H1 (cell line): ENCODE measurements around the gene PRMT2. TPM values are rescaled to one million over a fixed set of nuclear protein-coding genes. Genes with fewer than 3 reads are reported as not detected.

Source experiments
- CTCF ChIA-PET: fragments of 300-600 bp; sonication (Branson Sonifier 250); formaldehyde crosslinking; loops from one replicate; lab custom pipeline; 2021; ENCODE audit not compliant: partially characterized antibody; lab: Charles Lee
- POLR2A ChIA-PET: fragments of 300-600 bp; sonication (Branson Sonifier 250); formaldehyde crosslinking; loops from one replicate; lab custom pipeline; 2021; ENCODE audit warnings: inconsistent platforms; ENCODE audit not compliant: partially characterized antibody; lab: Charles Lee
- DNase-seq, 2 experiments: peaks; one replicate each; pipeline versions ENCODE4 v3.0.0 to v3.0.0-alpha.2; 2010 to 2022; ENCODE audit warnings: low spot score in 2 of 2, low read depth in 1 of 2, mixed read lengths in 1 of 2
- FAIRE-seq: peaks from 2 replicates; lab custom pipeline; 2011; peaks lifted over from hg19 to GRCh38; lab: Jason Lieb, UNC
- H2AFZ ChIP-seq: 2 replicates; pipeline ENCODE4 v1.8.1; 2012; ENCODE audit warnings: low read length, inconsistent platforms
- H2AK5ac ChIP-seq: 2 replicates; pipeline ENCODE4 v1.6.1; 2013; ENCODE audit warnings: low read depth, low read length
- H2BK120ac ChIP-seq: replicated peaks from 2 replicates; pipeline ENCODE3; 2013; ENCODE audit warnings: low read depth, low read length, inconsistent platforms
- H2BK12ac ChIP-seq: 2 replicates; pipeline ENCODE4 v1.6.1; 2013; ENCODE audit warnings: low read depth, low read length
- H2BK15ac ChIP-seq: 2 replicates; pipeline ENCODE4 v1.6.1; 2013; ENCODE audit warnings: low read length
- H2BK20ac ChIP-seq: 2 replicates; pipeline ENCODE4 v1.6.1; 2013; ENCODE audit warnings: low read length
- H2BK5ac ChIP-seq: 2 replicates; pipeline ENCODE4 v1.6.1; 2013; ENCODE audit warnings: low read depth, low read length
- H3K14ac ChIP-seq: 2 replicates; pipeline ENCODE4 v1.6.1; 2013; ENCODE audit warnings: inconsistent platforms; ENCODE audit not compliant: insufficient read length
- H3K18ac ChIP-seq: 2 replicates; pipeline ENCODE4 v1.6.1; 2013; ENCODE audit warnings: low read length; ENCODE audit errors: extremely low read depth
- H3K23ac ChIP-seq: 2 replicates; pipeline ENCODE4 v1.6.1; 2013; ENCODE audit warnings: inconsistent platforms; ENCODE audit not compliant: insufficient read length
- H3K23me2 ChIP-seq: 2 replicates; pipeline ENCODE4 v1.6.1; 2013; ENCODE audit warnings: low read depth, low read length
- H3K27ac ChIP-seq: 2 replicates; pipeline ENCODE4 v1.6.1; 2011; ENCODE audit warnings: low read depth, low read length, inconsistent platforms
- H3K27me3 ChIP-seq, 4 experiments: replicated peaks in 1 of 4; 1 replicate in 1 of 4; 2 replicates in 3 of 4; pipeline versions ENCODE4 v1.6.1 to v1.8.1; 2011 to 2013; ENCODE audit warnings: low read length in 3 of 4, mild to moderate bottlenecking in 3 of 4, inconsistent platforms in 2 of 4, mixed read lengths in 2 of 4, moderate library complexity in 1 of 4; ENCODE audit not compliant: control insufficient read depth in 3 of 4, insufficient read depth in 3 of 4; ENCODE audit errors: extremely low read depth in 1 of 4
- H3K36me3 ChIP-seq, 4 experiments: 2 replicates each; pipeline versions ENCODE4 v1.6.1 to v1.8.1; 2011 to 2013; ENCODE audit warnings: mild to moderate bottlenecking in 4 of 4, low read length in 3 of 4, moderate library complexity in 2 of 4, control low read depth in 1 of 4, inconsistent platforms in 1 of 4; ENCODE audit not compliant: insufficient read depth in 4 of 4, control insufficient read depth in 2 of 4
- H3K4ac ChIP-seq: replicated peaks from 2 replicates; pipeline ENCODE3; 2013; ENCODE audit warnings: low read length, low read depth, mixed read lengths, inconsistent platforms; ENCODE audit not compliant: insufficient read length
- H3K4me1 ChIP-seq, 4 experiments: replicated peaks in 1 of 4; 1 replicate in 1 of 4; 2 replicates in 3 of 4; pipeline versions ENCODE4 v1.6.1 to v1.8.1; 2011 to 2013; ENCODE audit warnings: low read length in 3 of 4, inconsistent platforms in 2 of 4, mixed read lengths in 1 of 4; ENCODE audit not compliant: insufficient read depth in 4 of 4, control insufficient read depth in 3 of 4
- H3K4me2 ChIP-seq, 2 experiments: 2 replicates each; pipeline versions ENCODE4 v1.6.1 to v1.8.1; 2011 to 2013; ENCODE audit warnings: low read depth in 2 of 2, low read length in 2 of 2, control low read depth in 1 of 2, inconsistent platforms in 1 of 2, mild to moderate bottlenecking in 1 of 2; ENCODE audit not compliant: insufficient read depth in 1 of 2
- H3K4me3 ChIP-seq, 4 experiments: fragments of 200-600, 300-600 bp in 1 of 4; sonication (generic), shearing (Covaris generic), sonication (Bioruptor Twin) in 1 of 4; 2 replicates each; pipeline versions ENCODE4 v1.5.1 to v1.8.1; 2011 to 2016; ENCODE audit warnings: low read length in 4 of 4, low read depth in 3 of 4, control low read depth in 2 of 4, inconsistent platforms in 2 of 4, mild to moderate bottlenecking in 2 of 4, mixed read lengths in 1 of 4, moderate library complexity in 1 of 4; ENCODE audit not compliant: insufficient read depth in 2 of 4; ENCODE audit errors: extremely low read depth in 1 of 4
- H3K56ac ChIP-seq: replicated peaks from 2 replicates; pipeline ENCODE3; 2013; ENCODE audit warnings: low read depth, mild to moderate bottlenecking, mixed read lengths, low read length, inconsistent platforms; ENCODE audit not compliant: insufficient read length
- H3K79me1 ChIP-seq: 2 replicates; pipeline ENCODE4 v1.6.1; 2013; ENCODE audit warnings: low read depth, low read length, control low read depth
- H3K79me2 ChIP-seq, 2 experiments: 2 replicates each; pipeline versions ENCODE4 v1.6.1 to v1.8.1; 2012 to 2013; ENCODE audit warnings: low read length in 2 of 2, mild to moderate bottlenecking in 2 of 2, inconsistent platforms in 1 of 2; ENCODE audit not compliant: insufficient read depth in 2 of 2, control insufficient read depth in 1 of 2
- H3K9ac ChIP-seq, 4 experiments: replicated peaks in 1 of 4; 1 replicate in 1 of 4; 2 replicates in 3 of 4; pipeline versions ENCODE4 v1.6.1 to v1.8.1; 2011 to 2013; ENCODE audit warnings: low read depth in 3 of 4, low read length in 3 of 4, control low read depth in 2 of 4, mild to moderate bottlenecking in 2 of 4, moderate library complexity in 2 of 4, inconsistent platforms in 1 of 4; ENCODE audit errors: extremely low read depth in 1 of 4
- H3K9me3 ChIP-seq, 2 experiments: 2 replicates each; pipeline versions ENCODE4 v1.6.1 to v1.8.1; 2012 to 2013; ENCODE audit warnings: mild to moderate bottlenecking in 2 of 2, moderate library complexity in 2 of 2, control low read depth in 1 of 2, inconsistent platforms in 1 of 2, low read depth in 1 of 2, low read length in 1 of 2, mixed read lengths in 1 of 2; ENCODE audit not compliant: insufficient read depth in 2 of 2
- H4K20me1 ChIP-seq, 2 experiments: replicated peaks in 1 of 2; 2 replicates each; pipeline versions ENCODE3 to v1.8.1; 2011 to 2013; ENCODE audit warnings: inconsistent platforms in 2 of 2, low read length in 2 of 2, mild to moderate bottlenecking in 1 of 2; ENCODE audit not compliant: insufficient read depth in 2 of 2, control insufficient read depth in 1 of 2
- H4K5ac ChIP-seq: 2 replicates; pipeline ENCODE4 v1.6.1; 2013; ENCODE audit warnings: low read length, low read depth, mixed read lengths, inconsistent platforms; ENCODE audit not compliant: insufficient read length
- H4K8ac ChIP-seq: 2 replicates; pipeline ENCODE4 v1.8.0; 2013; ENCODE audit warnings: mild to moderate bottlenecking, moderate library complexity, low read length, inconsistent platforms; ENCODE audit not compliant: insufficient read depth; ENCODE audit errors: extremely low read depth
- H4K91ac ChIP-seq: replicated peaks from 2 replicates; pipeline ENCODE3; 2013; ENCODE audit warnings: low read length, mixed read lengths, inconsistent platforms; ENCODE audit not compliant: insufficient read length
- ATF3 ChIP-seq: IDR thresholded peaks from 2 replicates; pipeline ENCODE4 v1.6.1; 2011; ENCODE audit warnings: low read depth, mild to moderate bottlenecking, low read length; ENCODE audit not compliant: insufficient read depth
- BACH1 ChIP-seq: IDR thresholded peaks from 2 replicates; pipeline ENCODE4 v1.6.1; 2012; ENCODE audit warnings: low read length, improper control_type of control experiment
- CHD2 ChIP-seq: IDR thresholded peaks from 2 replicates; pipeline ENCODE4 v1.6.1; 2012; ENCODE audit warnings: low read length, improper control_type of control experiment
- GABPA ChIP-seq: IDR thresholded peaks from 2 replicates; pipeline ENCODE4 v1.6.1; 2011; ENCODE audit warnings: mild to moderate bottlenecking, low read length, moderate library complexity, borderline replicate concordance; ENCODE audit not compliant: insufficient read depth
- SAP30 ChIP-seq: fragments of 300-600 bp; sonication (generic); IDR thresholded peaks from 2 replicates; pipeline ENCODE4 v1.7.1; 2012; ENCODE audit warnings: low read length, moderate library complexity, mild to moderate bottlenecking, inconsistent platforms; ENCODE audit not compliant: insufficient read depth, insufficient replicate concordance
- SP2 ChIP-seq: IDR thresholded peaks from 2 replicates; pipeline ENCODE4 v1.6.1; 2012; ENCODE audit warnings: mild to moderate bottlenecking, low read length, inconsistent platforms
- WGBS, 2 experiments: shearing (Covaris generic) in 1 of 2; methylation state at CpG; one replicate each; pipeline versions ENCODE4 v1.1.6 to v1.1.7; 2013 to 2015; ENCODE audit warnings: low lambda C conversion rate in 2 of 2, mixed read lengths in 2 of 2, inconsistent platforms in 1 of 2, low coverage in 1 of 2, missing lambda C conversion rate in 1 of 2; ENCODE audit not compliant: insufficient replicate concordance in 2 of 2, insufficient coverage in 1 of 2, insufficient read length in 1 of 2; ENCODE audit errors: extremely low coverage in 1 of 2, missing lambda C conversion rate in 1 of 2; 5-methylcytosine and 5-hydroxymethylcytosine counted together
- polyA plus RNA-seq, 7 experiments: library from polyadenylated mRNA; depleted of rRNA in 3 of 7; stranded (reverse) in 5 of 7; unstranded in 2 of 7; fragments of >200 nt in 5 of 7; fragments of 200-250 nt in 2 of 7; gene quantifications; 1 replicate in 5 of 7; 2 replicates in 1 of 7; 4 replicates in 1 of 7; pipeline versions ENCODE4 v1.2.1 to v1.2.3, GENCODE V29; 2011 to 2013; ENCODE audit warnings: missing spikeins in 2 of 7, mixed read lengths in 2 of 7
- total RNA-seq: library from RNA; stranded (reverse); fragmentation: NEBNext Ultra II Directional; extraction: Animal tissue kit (Norgen Biotek cat#: 25700); gene quantifications from 2 replicates; pipeline ENCODE4 v1.2.1, GENCODE V29; 2021

The PRMT2 gene
- total and polyA plus RNA-seq, 2 of the 8 experiments (the other 6 are each of a cell fraction or from before 2014, with no cell fraction given), result 45.8 to 59.2 TPM

- FAIRE-seq, result no peak
- Histone ChIP-seq H3K4me1 (peaks cover 3 to 11% (median 4%) of the 10 kb centered on the region in 4 experiments; a peak in 4 of 7 replicates), H4K20me1 (no peaks in the 10 kb centered on the region), H3K14ac (no peak overlapping the region), H2BK15ac (no peak overlapping the region), H3K23ac (no peak overlapping the region), H3K18ac (no peak overlapping the region), H4K8ac (no peak overlapping the region), H2AK5ac (no peak overlapping the region), H3K4ac (no peak overlapping the region), H3K4me3 (no peak overlapping the region), H3K9ac (no peak overlapping the region), H3K4me2 (no peak overlapping the region), H4K5ac (no peak overlapping the region), H3K56ac (no peak overlapping the region), H3K9me3 (no peaks in the 10 kb centered on the region), H3K79me2 (no peaks in the 10 kb centered on the region), H2BK20ac (no peak overlapping the region; the same call in 1 of the 2 replicates), H3K23me2 (no peaks in the 10 kb centered on the region), H3K79me1 (no peaks in the 10 kb centered on the region), H3K27me3 (no peaks in the 10 kb centered on the region), H2BK120ac (no peak overlapping the region), H2AFZ (no peak overlapping the region), H3K36me3 (no peaks in the 10 kb centered on the region), H2BK12ac (no peak overlapping the region), H4K91ac (no peak overlapping the region), H2BK5ac (no peak overlapping the region), H3K27ac (no peak overlapping the region)
- WGBS, 2 experiments, result 90% methylated on average over 9 of the region's 9 CpGs; no CpG with 5 or more reads in 1 of the 2 experiments
- no peak for DNase-seq
- CTCF ChIA-PET, result no interaction called here
- POLR2A ChIA-PET, result no interaction called here
- TF ChIP-seq SAP30, result no peak
- TF ChIP-seq GABPA, result no peak
- TF ChIP-seq ATF3, result no peak
- TF ChIP-seq BACH1, result no peak
- TF ChIP-seq SP2, result no peak
- no peak for TF ChIP-seq CHD2
Measured at GRCh38 chr21:46600978-46601377, 34.5 kb upstream of the PRMT2 start.
